OCI-LY7 (cell line): ENCODE measurements around the gene CDK5.
"Not testable (repeated sequence)": the region's sequence is repeated elsewhere in the genome, so short reads cannot be mapped to it uniquely, and the experiment has no call there.

Experiments used
- CTCF ChIP-seq: fragments of 200-600 bp; sonication (generic); conservative IDR thresholded peaks from 2 replicates; pipeline ENCODE4 v1.5.1; 2014; ENCODE audit warnings: mild to moderate bottlenecking, antibody characterized with exemption, low read length, moderate library complexity, mixed read lengths
- EZH2phosphoT487 ChIP-seq: fragments of 200-600 bp; sonication (generic); IDR thresholded peaks from 2 replicates; pipeline ENCODE4 v1.6.1; 2018; ENCODE audit warnings: low read depth, borderline replicate concordance, mild to moderate bottlenecking, mixed run types, antibody characterized with exemption, low read length, moderate library complexity, mixed read lengths

- TF ChIP-seq CTCF, EZH2phosphoT487: not testable (repeated sequence)
Measured at GRCh38 chr7:151043449-151043848, 14.2 kb downstream of the CDK5 start.
